ENCODE measurements around the gene CPVL. TPM values are rescaled to one million over a fixed set of nuclear protein-coding genes. Genes with fewer than 3 reads are reported as not detected.
A peak's percentile ranks its signal among the peaks of the same experiment; 100 is the strongest.

The CPVL gene
- total and polyA plus RNA-seq, 11 donors = 68.8 to 247 (median 134) TPM

GRCh38 chr7:29150856-29151255 is 4.5 kb upstream of the CPVL start:
- no peak for TF ChIP-seq CTCF (IDR thresholded peaks at IDR 0.05)
- TF ChIP-seq POLR2A (IDR thresholded peaks at IDR 0.05) = no peak
- Histone ChIP-seq H3K4me3 (no peak overlapping the region), H3K4me1 (peaks cover 0 to 26% (median 2%) of the 10 kb centered on the region in 12 donors), H3K27ac (no peak overlapping the region), H3K36me3 (peaks cover 0 to 6% (median 0%) of the 10 kb centered on the region in 9 donors), H3K27me3 (peaks cover 0 to 10% (median 0%) of the 10 kb centered on the region in 9 donors), H3K9me3 (peaks cover 0 to 4% (median 0%) of the 10 kb centered on the region in 12 donors)
- intact Hi-C loops (cut with DNase I) = no loop called here
- DNase-seq (no peak), ATAC-seq (no peak)
- 81 to 88% (median 83%) methylated on average over 2 of the region's 2 CpGs for WGBS, 4 donors

GRCh38 chr7:29149036-29149435 is 2.7 kb upstream of the CPVL start:
- peaks cover 0 to 18% (median 5%) of the 10 kb centered on the region in 9 donors for H3K27me3 ChIP-seq
- intact Hi-C loops (cut with DNase I) = no loop called here
- ATAC-seq = no peak
- H3K4me1 ChIP-seq = peaks cover 0 to 40% (median 3%) of the 10 kb centered on the region in 12 donors
- peaks cover 0 to 4% (median 0%) of the 10 kb centered on the region in 12 donors for H3K9me3 ChIP-seq
- TF ChIP-seq POLR2A (IDR thresholded peaks at IDR 0.05) = no peak
- no peak for TF ChIP-seq CTCF (IDR thresholded peaks at IDR 0.05)
- H3K27ac ChIP-seq = peak overlapping the region in 6 of 12 donors; percentile 2 to 90 (median 87)
- no peak for DNase-seq
- H3K36me3 ChIP-seq = peaks cover 0 to 6% (median 0%) of the 10 kb centered on the region in 9 donors
- 91 to 95% (median 92%) methylated on average over 12 of the region's 12 CpGs for whole genome bisulfite sequencing, 4 donors
- no peak overlapping the region for H3K4me3 ChIP-seq

- peak; percentile 45 to 59 (median 50) for ATAC-seq
- H3K9me3 ChIP-seq = peaks cover 0 to 4% (median 0%) of the 10 kb centered on the region in 12 donors
- H3K27me3 ChIP-seq = peaks cover 0 to 18% (median 5%) of the 10 kb centered on the region in 9 donors
- peak overlapping the region in 10 of 12 donors; percentile 38 to 67 (median 58) for H3K4me3 ChIP-seq
- H3K4me1 ChIP-seq = peaks cover 0 to 48% (median 3%) of the 10 kb centered on the region in 12 donors
- whole genome bisulfite sequencing, 4 donors = 38 to 46% (median 44%) methylated on average over 4 of the region's 4 CpGs
- no peak for TF ChIP-seq POLR2A (IDR thresholded peaks at IDR 0.05)
- no peak for TF ChIP-seq CTCF (IDR thresholded peaks at IDR 0.05)
- intact Hi-C loops (cut with DNase I) = no loop called here
- H3K27ac ChIP-seq = peak overlapping the region in 10 of 12 donors; percentile 72 to 90 (median 86)
- H3K36me3 ChIP-seq = no peaks in the 10 kb centered on the region
- DNase-seq = peak in 4 of 5 donors; percentile 28 to 61 (median 48)
Observed at GRCh38 chr7:29147821-29148220, 1.5 kb upstream of the CPVL start.

GRCh38 chr7:29146888-29147609 is 712 bp upstream of the CPVL start:
- H3K36me3 ChIP-seq = no peaks in the 10 kb centered on the region
- peaks cover 0 to 18% (median 5%) of the 10 kb centered on the region in 9 donors for H3K27me3 ChIP-seq
- H3K4me1 ChIP-seq = peaks cover 0 to 52% (median 3%) of the 10 kb centered on the region in 12 donors
- TF ChIP-seq CTCF (IDR thresholded peaks at IDR 0.05) (peak in 1 of 12 donors; percentile 12), POLR2A (IDR thresholded peaks at IDR 0.05) (no peak)
- 27 to 44% (median 33%) methylated on average over 14 of the region's 14 CpGs for WGBS, 4 donors
- peak overlapping the region; percentile 56 to 90 (median 85) for H3K27ac ChIP-seq
- peaks cover 0 to 4% (median 0%) of the 10 kb centered on the region in 12 donors for H3K9me3 ChIP-seq
- intact Hi-C loops (cut with DNase I) = no loop called here
- DNase-seq = peak in 4 of 5 donors; percentile 69 to 86 (median 74)
- H3K4me3 ChIP-seq = peak overlapping the region; percentile 16 to 67 (median 56)
- ATAC-seq = peak; percentile 52 to 75 (median 68)

Data from heart left ventricle (tissue), 16 donors.